K562 (cell line): ENCODE measurements around the gene COX5A. TPM values are rescaled to one million over a fixed set of nuclear protein-coding genes. Genes with fewer than 3 reads are reported as not detected.

ENCODE experiments used
- AFF1 ChIP-seq, 2 experiments: fragments of 450-650 bp; IDR thresholded peaks; 2 replicates each; pipeline ENCODE4 v1.6.1; 2018; ENCODE audit warnings: mild to moderate bottlenecking in 2 of 2, low read depth in 1 of 2; ENCODE audit not compliant: partially characterized antibody in 2 of 2
- CBX1 ChIP-seq: sonication (generic); IDR thresholded peaks from 2 replicates; pipeline ENCODE4 v1.6.1; 2016; ENCODE audit warnings: antibody characterized with exemption, low read depth, mild to moderate bottlenecking
- CREM ChIP-seq: IDR thresholded peaks from 2 replicates; pipeline ENCODE4 v1.6.1; 2014; ENCODE audit warnings: antibody characterized with exemption, low read depth
- DDX20 ChIP-seq: fragments of 450-650 bp; IDR thresholded peaks from 2 replicates; pipeline ENCODE4 v1.6.1; 2016; ENCODE audit warnings: missing genetic modification characterization, low read depth, mild to moderate bottlenecking, missing compliant biosample characterization, moderate library complexity
- HMBOX1 ChIP-seq: sonication (generic); IDR thresholded peaks from 2 replicates; pipeline ENCODE4 v1.6.1; 2016
- JUN ChIP-seq, 2 experiments: sonication (generic) in 1 of 2; formaldehyde crosslinking in 1 of 2; IDR thresholded peaks; 2 replicates each; pipeline versions ENCODE4 v1.6.1 to v1.8.0; 2012 to 2022; ENCODE audit warnings: borderline replicate concordance in 2 of 2, mild to moderate bottlenecking in 2 of 2, improper control_type of control experiment in 1 of 2, low read depth in 1 of 2, low read length in 1 of 2, missing genetic modification reagents in 1 of 2
- MLLT1 ChIP-seq, 2 experiments: fragments of 450-650 bp; IDR thresholded peaks; 2 replicates each; pipeline ENCODE4 v1.6.1; 2016
- MTA3 ChIP-seq: fragments of 450-650 bp; formaldehyde crosslinking; IDR thresholded peaks from 2 replicates; pipeline ENCODE4 v1.6.1; 2017; ENCODE audit warnings: mild to moderate bottlenecking, borderline replicate concordance
- MXI1 ChIP-seq: IDR thresholded peaks from 2 replicates; pipeline ENCODE4 v1.6.1; 2011; ENCODE audit warnings: low read depth, mild to moderate bottlenecking, improper control_type of control experiment, low read length
- NFXL1 ChIP-seq: fragments of 450-650 bp; formaldehyde crosslinking; IDR thresholded peaks from 2 replicates; pipeline ENCODE4 v1.4.0; 2021; ENCODE audit warnings: mild to moderate bottlenecking
- NUFIP1 ChIP-seq: fragments of 450-650 bp; IDR thresholded peaks from 2 replicates; pipeline ENCODE4 v1.6.1; 2018; ENCODE audit not compliant: partially characterized antibody
- PHB ChIP-seq: fragments of 250-450 bp; sonication (Bioruptor Pico); IDR thresholded peaks from 2 replicates; pipeline ENCODE4 v1.5.0; 2021
- RBM14 ChIP-seq: fragments of 200-400 bp; formaldehyde crosslinking; IDR thresholded peaks from 2 replicates; pipeline ENCODE4 v1.6.1; 2018; ENCODE audit warnings: low read depth, mild to moderate bottlenecking, low read length, moderate library complexity, borderline replicate concordance; ENCODE audit not compliant: insufficient read depth
- SMARCE1 ChIP-seq: fragments of 450-650 bp; IDR thresholded peaks from 2 replicates; pipeline ENCODE4 v1.7.1; 2016; ENCODE audit warnings: mild to moderate bottlenecking
- SREBF1 ChIP-seq: fragments of 150-350 bp; IDR thresholded peaks from 2 replicates; pipeline ENCODE4 v1.6.1; 2014; ENCODE audit warnings: antibody characterized with exemption, low read depth, low read length, borderline replicate concordance
- ZBTB26 ChIP-seq: fragments of 450-650 bp; formaldehyde crosslinking; IDR thresholded peaks from 2 replicates; pipeline ENCODE4 v1.4.0; 2022; ENCODE audit warnings: missing genetic modification characterization
- ZNF143 ChIP-seq: sonication (generic); formaldehyde crosslinking; IDR thresholded peaks from 2 replicates; pipeline ENCODE4 v1.9.0; 2022; ENCODE audit warnings: mild to moderate bottlenecking, missing genetic modification reagents
- ZNF445 ChIP-seq: fragments of 250-450 bp; sonication (Bioruptor Pico); IDR thresholded peaks from 2 replicates; pipeline ENCODE4 v1.4.0; 2020; ENCODE audit warnings: low read depth, mild to moderate bottlenecking, moderate library complexity
- ZNF707 ChIP-seq: fragments of 250-450 bp; sonication (Bioruptor Pico); conservative IDR thresholded peaks from 2 replicates; pipeline ENCODE4 v1.8.0; 2022; ENCODE audit warnings: inconsistent platforms, mild to moderate bottlenecking, moderate library complexity
- ZNF785 ChIP-seq: fragments of 250-450 bp; sonication (Bioruptor Pico); IDR thresholded peaks from 2 replicates; pipeline ENCODE4 v1.4.0; 2020; ENCODE audit warnings: mild to moderate bottlenecking
- polyA plus RNA-seq, 8 experiments: library from polyadenylated mRNA; depleted of rRNA in 4 of 8; stranded (reverse) in 5 of 8; unstranded in 3 of 8; fragments of >200 nt; fragmentation: Nextera tagmentation in 2 of 8; fragmentation: Illumina TruSeq in 1 of 8; extraction: Ambion mirVana in 2 of 8; extraction: Trizol in 1 of 8; gene quantifications; 2 replicates each; pipeline versions ENCODE4 v1.2.1 to v1.2.3, GENCODE V29; 2011 to 2014; ENCODE audit warnings: inconsistent platforms in 1 of 8, missing spikeins in 1 of 8
- total RNA-seq, 7 experiments: library from RNA; depleted of rRNA in 6 of 7; stranded (reverse); fragments of >200 nt in 6 of 7; fragmentation: Illumina TruSeq in 2 of 7; extraction: Trizol in 2 of 7; gene quantifications; 2 replicates each; pipeline versions ENCODE4 v1.2.1 to v1.2.3, GENCODE V29; 2011 to 2021; ENCODE audit warnings: low replicate concordance in 1 of 7

The COX5A gene
- total and polyA plus RNA-seq, 9 of the 15 experiments (the other 6 are each of a cell fraction or from before 2014, with no cell fraction given) = 86.8 to 553 (median 371) TPM

- no peak for TF ChIP-seq MLLT1 (IDR thresholded peaks at IDR 0.05)
- peak; percentile 29; the same call in 1 of the 2 replicates for TF ChIP-seq CBX1
- TF ChIP-seq ZBTB26 (CRISPR knock-in tag) = no peak
- TF ChIP-seq HMBOX1 = no peak
- no peak for TF ChIP-seq RBM14
- TF ChIP-seq NUFIP1 = no peak
- no peak for TF ChIP-seq AFF1 (IDR thresholded peaks at IDR 0.05; ENCODE audit: low read depth in 1 of 2, partially characterized antibody in 2 of 2)
- no peak for TF ChIP-seq PHB (CRISPR knock-in tag)
- peak; percentile 99 for TF ChIP-seq MTA3
- TF ChIP-seq NFXL1 (CRISPR knock-in tag) = no peak
- no peak for TF ChIP-seq ZNF785
- peak; percentile 68; the same call in 1 of the 2 replicates for TF ChIP-seq SREBF1
- TF ChIP-seq ZNF707 (CRISPR knock-in tag) = no peak
- no peak for TF ChIP-seq JUN (IDR thresholded peaks at IDR 0.05; ENCODE audit: borderline replicate concordance, low read depth, low read length)
- TF ChIP-seq JUN (CRISPR knock-in tag; IDR thresholded peaks at IDR 0.05; ENCODE audit: borderline replicate concordance) = no peak; the same call in 1 of the 2 replicates
- TF ChIP-seq MXI1 = no peak; the same call in 1 of the 2 replicates
- TF ChIP-seq SMARCE1 = no peak
- TF ChIP-seq ZNF143 (CRISPR knock-in tag) = 0 out of 2 replicates have a peak, but pooled peaks have one; percentile 28
- TF ChIP-seq DDX20 (tag) = no peak
- TF ChIP-seq CREM = peak; percentile 98
- TF ChIP-seq ZNF445 (CRISPR knock-in tag) = no peak
Observed at GRCh38 chr15:74937590-74938371, at the start of gene COX5A (continued).
